ENCODE data around the gene TLE5.
"Not testable (repeated sequence)": the region's sequence is repeated elsewhere in the genome, so short reads cannot be mapped to it uniquely, and the experiment has no call there.

The TLE5 gene

GRCh38 chr19:3015126-3016057 is 46.9 kb downstream of the TLE5 start:
- TF ChIP-seq CTCF (IDR thresholded peaks at IDR 0.05): no peak
- Histone ChIP-seq H3K4me3 (ENCODE audit: low read depth, low read length) (no peak overlapping the region), H3K36me3 (ENCODE audit: control insufficient read depth, insufficient read depth, low read length) (no peaks in the 10 kb centered on the region), H3K9me3 (ENCODE audit: control insufficient read depth, low read length) (no peaks in the 10 kb centered on the region), H3K27ac (no peak overlapping the region), H3K79me2 (no peaks in the 10 kb centered on the region), H3K27me3 (ENCODE audit: control insufficient read depth, insufficient read depth, low read length) (no peaks in the 10 kb centered on the region), H3K4me2 (ENCODE audit: low read length) (no peak overlapping the region), H3K4me1 (no peaks in the 10 kb centered on the region), H2AFZ (no peak overlapping the region), H3K9ac (no peak overlapping the region)

GRCh38 chr19:3014135-3014534 is 48.2 kb downstream of the TLE5 start:
- H3K4me2 ChIP-seq (ENCODE audit: low read length): no peak overlapping the region
- TF ChIP-seq CTCF (IDR thresholded peaks at IDR 0.05): no peak
- H3K4me3 ChIP-seq (ENCODE audit: low read depth, low read length): no peak overlapping the region
- H3K27ac ChIP-seq: no peak overlapping the region
- H3K36me3 ChIP-seq (ENCODE audit: control insufficient read depth, insufficient read depth, low read length): no peaks in the 10 kb centered on the region
- no peaks in the 10 kb centered on the region for H3K4me1 ChIP-seq
- no peaks in the 10 kb centered on the region for H3K27me3 ChIP-seq (ENCODE audit: control insufficient read depth, insufficient read depth, low read length)
- no peak overlapping the region for H3K9ac ChIP-seq
- no peaks in the 10 kb centered on the region for H3K9me3 ChIP-seq (ENCODE audit: control insufficient read depth, low read length)
- no peaks in the 10 kb centered on the region for H3K79me2 ChIP-seq
- no peak overlapping the region for H2AFZ ChIP-seq

GRCh38 chr19:3013263-3013725 is 49.0 kb downstream of the TLE5 start:
- Histone ChIP-seq H2AFZ (no peak overlapping the region), H3K9me3 (ENCODE audit: control insufficient read depth, low read length) (no peaks in the 10 kb centered on the region), H3K9ac (no peak overlapping the region), H3K27me3 (ENCODE audit: control insufficient read depth, insufficient read depth, low read length) (no peaks in the 10 kb centered on the region), H3K4me3 (ENCODE audit: low read depth, low read length) (no peak overlapping the region), H3K36me3 (ENCODE audit: control insufficient read depth, insufficient read depth, low read length) (no peaks in the 10 kb centered on the region), H3K4me1 (no peaks in the 10 kb centered on the region), H3K79me2 (no peaks in the 10 kb centered on the region), H3K27ac (no peak overlapping the region), H3K4me2 (ENCODE audit: low read length) (no peak overlapping the region)
- no peak for TF ChIP-seq CTCF (IDR thresholded peaks at IDR 0.05)

GRCh38 chr19:3012621-3013262 is 49.6 kb downstream of the TLE5 start:
- Histone ChIP-seq H3K9me3 (ENCODE audit: control insufficient read depth, low read length) (no peaks in the 10 kb centered on the region), H3K4me3 (ENCODE audit: low read depth, low read length) (no peak overlapping the region), H3K4me1 (no peaks in the 10 kb centered on the region), H2AFZ (no peak overlapping the region), H3K27me3 (ENCODE audit: control insufficient read depth, insufficient read depth, low read length) (no peaks in the 10 kb centered on the region), H3K79me2 (no peaks in the 10 kb centered on the region), H3K4me2 (ENCODE audit: low read length) (no peak overlapping the region), H3K27ac (no peak overlapping the region), H3K36me3 (ENCODE audit: control insufficient read depth, insufficient read depth, low read length) (no peaks in the 10 kb centered on the region), H3K9ac (no peak overlapping the region)
- TF ChIP-seq CTCF (IDR thresholded peaks at IDR 0.05): no peak

GRCh38 chr19:3012059-3012458 is 50.2 kb downstream of the TLE5 start:
- H3K9me3 ChIP-seq (ENCODE audit: control insufficient read depth, low read length); H3K79me2 ChIP-seq; H3K36me3 ChIP-seq (ENCODE audit: control insufficient read depth, insufficient read depth, low read length); H2AFZ ChIP-seq; H3K4me1 ChIP-seq; H3K27ac ChIP-seq; H3K27me3 ChIP-seq (ENCODE audit: control insufficient read depth, insufficient read depth, low read length); H3K4me2 ChIP-seq (ENCODE audit: low read length); H3K9ac ChIP-seq; H3K4me3 ChIP-seq (ENCODE audit: low read depth, low read length): not testable (repeated sequence)

Measured in parathyroid adenoma (tissue), 2 donors.